Astrocyte (in vitro differentiated cells and primary cell): Measurements from ENCODE around the gene CLTCL1. TPM values are rescaled to one million over a fixed set of nuclear protein-coding genes. Genes with fewer than 3 reads are reported as not detected.

ENCODE experiments used
- DNase-seq: peaks from one replicate; pipeline ENCODE4 v3.0.0-alpha.2; 2010; ENCODE audit warnings: low read depth
- FAIRE-seq: peaks from 2 replicates; lab custom pipeline; 2011; peaks lifted over from hg19 to GRCh38; lab: Jason Lieb, UNC
- H2AFZ ChIP-seq: 2 replicates; pipeline ENCODE4 v1.6.0; 2012; ENCODE audit warnings: low read depth, low read length, inconsistent platforms
- H3K27ac ChIP-seq: 2 replicates; pipeline ENCODE4 v1.5.1; 2011; ENCODE audit warnings: low read depth, low read length, inconsistent platforms
- H3K27me3 ChIP-seq: 2 replicates; pipeline ENCODE4 v1.6.0; 2011; ENCODE audit warnings: low read length, inconsistent platforms; ENCODE audit not compliant: insufficient read depth
- H3K36me3 ChIP-seq: 2 replicates; pipeline ENCODE4 v1.5.1; 2011; ENCODE audit warnings: low read length, inconsistent platforms; ENCODE audit not compliant: insufficient read depth
- H3K4me1 ChIP-seq: 2 replicates; pipeline ENCODE4 v1.5.1; 2011; ENCODE audit warnings: low read length, inconsistent platforms; ENCODE audit not compliant: insufficient read depth
- H3K4me2 ChIP-seq: 2 replicates; pipeline ENCODE4 v1.6.0; 2012; ENCODE audit warnings: low read length, inconsistent platforms
- H3K4me3 ChIP-seq: 2 replicates; pipeline ENCODE4 v1.5.1; 2011; ENCODE audit warnings: low read depth, mild to moderate bottlenecking, low read length, inconsistent platforms; ENCODE audit not compliant: insufficient read depth
- H3K79me2 ChIP-seq: 2 replicates; pipeline ENCODE4 v1.6.0; 2012; ENCODE audit warnings: mild to moderate bottlenecking, low read length, inconsistent platforms; ENCODE audit not compliant: insufficient read depth
- H3K9ac ChIP-seq: 2 replicates; pipeline ENCODE4 v1.6.0; 2012; ENCODE audit warnings: mild to moderate bottlenecking, low read length, inconsistent platforms
- H3K9me3 ChIP-seq: 2 replicates; pipeline ENCODE4 v1.5.1; 2012; ENCODE audit warnings: low read depth, mild to moderate bottlenecking, low read length, inconsistent platforms; ENCODE audit not compliant: insufficient read depth
- H4K20me1 ChIP-seq: 2 replicates; pipeline ENCODE4 v1.6.0; 2012; ENCODE audit warnings: low read length, inconsistent platforms; ENCODE audit not compliant: insufficient read depth
- H3K27ac Mint-ChIP-seq: one replicate; pipeline ENCODE4 v1.8.0; 2021; ENCODE audit warnings: mild to moderate bottlenecking, mixed read lengths; ENCODE audit not compliant: unreplicated experiment
- H3K27me3 Mint-ChIP-seq: one replicate; pipeline ENCODE4 v1.8.0; 2021; ENCODE audit warnings: low read depth, mixed read lengths; ENCODE audit not compliant: unreplicated experiment
- H3K36me3 Mint-ChIP-seq: one replicate; pipeline ENCODE4 v1.8.0; 2021; ENCODE audit warnings: low read depth, mixed read lengths; ENCODE audit not compliant: unreplicated experiment
- H3K4me1 Mint-ChIP-seq: one replicate; pipeline ENCODE4 v1.8.0; 2021; ENCODE audit warnings: low read depth, mixed read lengths; ENCODE audit not compliant: unreplicated experiment
- H3K4me3 Mint-ChIP-seq: one replicate; pipeline ENCODE4 v1.8.0; 2021; ENCODE audit warnings: mild to moderate bottlenecking, moderate library complexity, mixed read lengths; ENCODE audit not compliant: unreplicated experiment
- H3K9me3 Mint-ChIP-seq: one replicate; pipeline ENCODE4 v1.8.0; 2021; ENCODE audit warnings: mild to moderate bottlenecking, mixed read lengths; ENCODE audit not compliant: unreplicated experiment
- CTCF ChIP-seq: IDR thresholded peaks from 2 replicates; pipeline ENCODE4 v1.5.1; 2011; ENCODE audit warnings: low read depth, mild to moderate bottlenecking, inconsistent platforms, low read length, moderate library complexity; ENCODE audit not compliant: insufficient read depth
- EZH2 ChIP-seq: IDR thresholded peaks from 2 replicates; pipeline ENCODE4 v1.6.1; 2012; ENCODE audit warnings: mild to moderate bottlenecking, low read length, inconsistent platforms; ENCODE audit not compliant: insufficient read depth
- total RNA-seq: library from RNA; stranded (reverse); gene quantifications from 2 replicates; pipeline ENCODE4 v1.2.1, GENCODE V29; 2021

CLTCL1 gene
- total RNA-seq, 1 donor from 2014 or later: 54.4 TPM

- no peak overlapping the region for H3K4me3 Mint-ChIP-seq
- H3K27me3 Mint-ChIP-seq: peaks cover 6% of the 10 kb centered on the region
- FAIRE-seq (no peak), DNase-seq (no peak)
- no peak overlapping the region for H3K9ac ChIP-seq
- no peaks in the 10 kb centered on the region for H3K36me3 Mint-ChIP-seq
- H3K4me2 ChIP-seq: no peak overlapping the region
- no peak for TF ChIP-seq CTCF
- no peak for TF ChIP-seq EZH2
- H4K20me1 ChIP-seq: no peaks in the 10 kb centered on the region
- H3K27me3 ChIP-seq: no peaks in the 10 kb centered on the region
- no peaks in the 10 kb centered on the region for H3K36me3 ChIP-seq
- H3K4me1 Mint-ChIP-seq: no peaks in the 10 kb centered on the region
- no peaks in the 10 kb centered on the region for H3K9me3 Mint-ChIP-seq
- H3K27ac ChIP-seq: no peak overlapping the region
- no peak overlapping the region for H2AFZ ChIP-seq
- H3K27ac Mint-ChIP-seq: no peak overlapping the region
- H3K79me2 ChIP-seq: no peaks in the 10 kb centered on the region
- no peak overlapping the region for H3K4me3 ChIP-seq
- H3K9me3 ChIP-seq: no peaks in the 10 kb centered on the region
- H3K4me1 ChIP-seq: no peaks in the 10 kb centered on the region
Observed at GRCh38 chr22:19304547-19304946, 13.0 kb upstream of the CLTCL1 start.

- H3K9me3 ChIP-seq: no peaks in the 10 kb centered on the region
- H3K9ac ChIP-seq: no peak overlapping the region
- no peak for DNase-seq
- H2AFZ ChIP-seq: no peak overlapping the region
- no peak overlapping the region for H3K27ac Mint-ChIP-seq
- no peaks in the 10 kb centered on the region for H3K4me1 Mint-ChIP-seq
- peaks cover 8% of the 10 kb centered on the region for H3K27me3 Mint-ChIP-seq
- no peak overlapping the region for H3K27ac ChIP-seq
- H3K36me3 Mint-ChIP-seq: no peaks in the 10 kb centered on the region
- TF ChIP-seq CTCF: no peak
- TF ChIP-seq EZH2: no peak
- no peak overlapping the region for H3K4me3 Mint-ChIP-seq
- no peaks in the 10 kb centered on the region for H3K4me1 ChIP-seq
- H3K9me3 Mint-ChIP-seq: no peaks in the 10 kb centered on the region
- H3K27me3 ChIP-seq: peaks cover 2% of the 10 kb centered on the region
- no peaks in the 10 kb centered on the region for H3K36me3 ChIP-seq
- FAIRE-seq: no peak
- H3K79me2 ChIP-seq: no peaks in the 10 kb centered on the region
- H3K4me2 ChIP-seq: no peak overlapping the region
- no peaks in the 10 kb centered on the region for H4K20me1 ChIP-seq
- no peak overlapping the region for H3K4me3 ChIP-seq
Observed at GRCh38 chr22:19303785-19304184, 12.3 kb upstream of the CLTCL1 start.

DNA sequence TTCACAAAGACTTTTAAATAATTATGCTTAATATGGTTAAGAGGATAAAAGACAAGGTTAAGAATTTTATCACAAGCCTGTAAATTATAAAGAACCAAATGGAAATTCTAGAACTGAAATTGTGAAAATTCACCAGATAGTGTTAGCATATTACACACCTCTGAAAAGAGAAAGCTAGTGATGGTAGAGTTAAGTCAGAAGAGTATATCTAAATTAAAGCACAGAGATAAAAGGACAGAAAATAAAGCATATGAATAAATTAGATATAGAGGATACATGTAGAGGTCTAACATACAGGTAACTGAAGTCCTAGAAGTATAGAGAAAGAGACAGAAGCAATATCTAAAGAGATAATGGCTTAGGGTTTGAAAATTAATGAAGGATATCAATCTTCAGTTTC, 4.2 kb upstream of the CLTCL1 start:
- H3K4me2 ChIP-seq: no peak overlapping the region
- H3K79me2 ChIP-seq: no peaks in the 10 kb centered on the region
- no peak for TF ChIP-seq EZH2
- TF ChIP-seq CTCF: no peak
- no peak for DNase-seq
- H3K9ac ChIP-seq: no peak overlapping the region
- no peak overlapping the region for H2AFZ ChIP-seq
- H3K9me3 ChIP-seq: no peaks in the 10 kb centered on the region
- H3K9me3 Mint-ChIP-seq: no peaks in the 10 kb centered on the region
- no peak overlapping the region for H3K27ac ChIP-seq
- H3K4me1 ChIP-seq: peaks cover 5% of the 10 kb centered on the region
- H3K4me1 Mint-ChIP-seq: no peaks in the 10 kb centered on the region
- H3K36me3 Mint-ChIP-seq: no peaks in the 10 kb centered on the region
- H4K20me1 ChIP-seq: peaks cover 3% of the 10 kb centered on the region
- no peak overlapping the region for H3K4me3 ChIP-seq
- H3K4me3 Mint-ChIP-seq: no peak overlapping the region
- peaks cover 16% of the 10 kb centered on the region for H3K27me3 ChIP-seq
- no peaks in the 10 kb centered on the region for H3K36me3 ChIP-seq
- no peak for FAIRE-seq
- H3K27me3 Mint-ChIP-seq: peaks cover 14% of the 10 kb centered on the region
- H3K27ac Mint-ChIP-seq: no peak overlapping the region
